HG02840 (cell line): ENCODE results near the gene PHOSPHO1.
"Not testable (repeated sequence)": the region's sequence is repeated elsewhere in the genome, so short reads cannot be mapped to it uniquely, and the experiment has no call there.

Experiments used
- ATAC-seq: cut with Tn5 transposase; IDR thresholded peaks from one replicate; pipeline ENCODE4 v1.9.1; 2021; ENCODE audit warnings: mild to moderate bottlenecking, moderate library complexity, moderate number of reproducible peaks; ENCODE audit not compliant: unreplicated experiment, low FRiP score

The PHOSPHO1 gene, protein sequence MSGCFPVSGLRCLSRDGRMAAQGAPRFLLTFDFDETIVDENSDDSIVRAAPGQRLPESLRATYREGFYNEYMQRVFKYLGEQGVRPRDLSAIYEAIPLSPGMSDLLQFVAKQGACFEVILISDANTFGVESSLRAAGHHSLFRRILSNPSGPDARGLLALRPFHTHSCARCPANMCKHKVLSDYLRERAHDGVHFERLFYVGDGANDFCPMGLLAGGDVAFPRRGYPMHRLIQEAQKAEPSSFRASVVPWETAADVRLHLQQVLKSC

GRCh38 chr17:49230636-49231562, at the start of gene PHOSPHO1:
PHOSPHO1 (minus strand) TSS chr17:49230787; CDS start chr17:49226691, 4,096 bp downstream.
- peak; percentile 91 for ATAC-seq

DNA sequence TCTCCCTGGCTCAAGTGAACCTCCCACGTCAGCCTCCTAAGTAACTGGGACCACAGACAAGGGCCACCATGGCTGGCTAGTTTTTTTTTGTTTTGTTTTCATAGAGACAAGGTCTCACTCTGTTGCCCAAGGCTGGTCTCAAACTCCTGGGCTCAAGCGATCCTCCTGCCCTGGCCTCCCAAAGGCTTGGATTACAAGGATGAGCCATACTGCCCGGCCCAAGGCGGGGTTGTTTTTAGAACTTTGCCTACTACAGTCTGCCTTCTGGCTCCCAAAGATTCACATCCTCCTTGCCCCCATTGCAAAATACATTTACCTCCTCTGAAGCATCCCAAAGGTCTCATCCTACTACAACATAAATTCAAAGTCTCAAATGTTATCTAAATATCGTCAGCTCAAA, 49.5 kb upstream of the PHOSPHO1 start:
- ATAC-seq = no peak

DNA sequence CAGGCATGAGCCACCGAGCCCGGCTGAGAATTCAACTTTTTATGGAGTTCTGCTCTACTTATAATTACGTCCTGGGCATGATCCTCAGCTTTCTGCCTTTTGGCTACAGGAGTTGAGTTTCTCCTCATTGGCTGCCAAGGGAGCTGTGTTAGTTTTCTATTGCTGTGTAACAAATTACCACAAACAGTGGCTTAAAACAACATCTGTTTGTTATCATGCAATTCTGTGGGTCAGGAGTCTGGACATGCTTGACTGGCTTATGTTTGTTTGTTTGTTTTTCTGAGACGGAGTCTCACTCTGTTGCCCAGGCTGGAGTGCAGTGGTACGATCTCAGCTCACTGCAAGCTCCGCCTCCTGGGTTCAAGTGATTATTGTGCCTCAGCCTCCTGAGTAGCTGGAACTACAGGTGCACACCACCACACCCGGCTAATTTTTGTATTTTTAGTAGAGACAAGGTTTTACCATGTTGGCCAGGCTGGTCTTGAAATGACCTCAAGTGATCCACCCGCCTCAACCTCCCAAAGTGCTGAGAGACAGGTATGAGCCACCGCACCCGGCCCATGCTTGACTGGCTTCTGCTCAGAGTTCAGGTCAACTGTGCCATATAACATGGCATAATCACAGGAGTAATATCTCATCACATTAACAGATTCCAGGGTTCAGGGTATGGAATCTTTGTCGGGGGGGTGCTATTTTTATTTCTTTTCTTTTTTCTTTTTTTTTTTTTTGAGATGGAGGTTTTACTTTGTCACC, 48.9 kb upstream of the PHOSPHO1 start:
- not testable (repeated sequence) for ATAC-seq

- ATAC-seq = no peak
Measured at GRCh38 chr17:49278076-49278475, 47.5 kb upstream of the PHOSPHO1 start.

- no peak for ATAC-seq
Measured at GRCh38 chr17:49277638-49278037, 47.1 kb upstream of the PHOSPHO1 start.

DNA sequence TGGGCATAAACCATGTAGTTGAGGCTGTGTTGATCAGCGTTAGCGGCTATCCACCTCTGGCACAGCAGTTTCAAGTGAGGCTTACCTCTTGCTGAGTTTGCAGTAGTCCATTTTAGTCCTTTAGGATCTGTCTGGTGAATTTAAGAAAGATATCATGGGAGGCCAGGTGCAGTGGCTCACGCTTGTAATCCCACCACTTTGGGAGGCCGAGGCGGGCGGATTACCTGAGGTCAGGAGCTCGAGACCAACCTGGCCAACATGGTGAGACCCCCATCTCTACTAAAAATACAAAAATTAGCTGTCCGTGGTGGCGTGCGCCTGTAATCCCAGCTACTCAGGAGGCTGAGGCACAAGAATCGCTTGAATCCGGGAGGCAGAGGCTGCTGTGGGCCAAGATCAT, 45.4 kb upstream of the PHOSPHO1 start:
- not testable (repeated sequence) for ATAC-seq

GRCh38 chr17:49269356-49269755, 38.8 kb upstream of the PHOSPHO1 start:
- no peak for ATAC-seq

DNA sequence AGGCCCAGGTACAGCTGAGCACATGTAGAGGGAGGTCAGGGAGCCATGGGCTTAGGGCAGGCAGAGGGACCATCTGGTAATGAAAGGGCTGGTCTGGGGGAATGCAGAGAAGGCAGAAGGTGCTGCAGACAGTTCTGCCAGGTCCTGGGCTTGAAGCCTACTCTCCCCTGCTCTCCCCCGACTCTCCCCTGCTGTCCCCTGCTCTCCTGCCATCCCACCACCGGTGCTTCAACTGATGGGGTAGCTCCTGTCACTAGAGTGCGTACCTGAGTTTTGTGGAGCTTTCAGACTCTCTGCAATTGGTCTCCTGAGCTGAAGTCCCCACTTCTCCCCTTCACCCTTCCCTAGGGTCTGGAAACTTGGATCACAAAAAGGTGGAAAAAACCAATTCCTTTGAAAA, 37.3 kb upstream of the PHOSPHO1 start:
- ATAC-seq = no peak

- no peak for ATAC-seq
Measured at GRCh38 chr17:49266233-49266632, 35.6 kb upstream of the PHOSPHO1 start.

DNA sequence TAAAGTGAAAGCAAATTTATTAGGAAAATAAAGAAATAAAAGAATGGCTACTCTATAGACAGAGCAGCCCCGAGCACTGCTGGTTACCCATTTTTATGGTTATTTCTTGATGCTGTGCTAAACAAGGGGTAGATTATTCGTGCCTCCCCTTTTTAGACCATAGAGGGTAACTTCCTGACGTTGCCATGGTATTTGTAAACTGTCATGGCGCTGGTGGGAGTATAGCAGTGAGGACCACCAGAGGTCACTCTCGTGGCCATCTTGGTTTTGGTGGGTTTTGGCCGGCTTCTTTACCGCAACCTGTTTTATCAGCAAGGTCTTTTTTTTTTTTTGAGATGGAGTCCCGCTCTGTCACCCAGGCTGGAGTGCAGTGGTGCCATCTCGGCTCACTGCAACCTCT, 31.0 kb upstream of the PHOSPHO1 start:
- ATAC-seq = not testable (repeated sequence)

DNA sequence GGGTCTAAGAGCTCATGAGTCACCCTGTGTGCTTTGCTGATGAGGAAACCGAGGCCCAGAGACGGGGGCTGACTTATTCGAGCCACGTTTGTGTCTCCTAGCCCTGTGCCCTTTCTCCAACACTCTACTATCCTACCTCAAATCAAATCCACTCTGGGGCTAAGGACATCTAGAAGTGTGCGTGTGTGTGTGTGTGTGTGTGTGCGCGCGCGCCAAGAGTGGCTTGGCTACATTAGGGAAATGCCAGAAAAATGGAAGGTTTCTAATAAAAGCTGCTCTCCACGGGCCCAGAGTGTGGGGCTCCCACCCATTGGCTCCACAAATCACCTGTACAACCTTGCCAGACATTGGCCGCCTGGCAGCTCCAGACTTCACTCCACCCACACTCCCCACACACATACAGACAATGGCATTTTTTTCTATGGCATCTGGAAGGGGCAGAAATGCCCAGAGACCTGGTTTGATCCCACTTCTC, 30.3 kb upstream of the PHOSPHO1 start:
- ATAC-seq = no peak

- no peak for ATAC-seq
Measured at GRCh38 chr17:49260011-49260816, 29.6 kb upstream of the PHOSPHO1 start.

GRCh38 chr17:49259663-49260010, 29.1 kb upstream of the PHOSPHO1 start:
- no peak for ATAC-seq

DNA sequence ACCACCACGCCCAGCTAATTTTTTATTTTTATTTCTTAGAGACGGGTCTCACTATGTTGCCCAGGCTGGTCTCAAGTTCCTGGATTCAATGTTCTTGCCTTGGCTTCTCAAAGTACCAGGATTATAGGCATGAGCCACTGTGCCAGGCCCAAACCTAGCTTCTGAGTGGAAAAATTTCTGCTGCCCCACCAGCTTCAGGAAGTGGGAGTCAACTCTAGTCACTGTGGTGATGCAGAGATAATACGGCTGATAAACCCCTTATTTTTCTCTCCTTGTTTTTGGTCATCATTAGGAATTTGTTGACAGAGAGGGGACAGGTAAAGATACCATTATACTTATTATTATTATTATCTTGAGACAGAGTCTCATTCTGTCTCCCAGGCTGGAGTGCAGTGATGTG, 27.8 kb upstream of the PHOSPHO1 start:
- ATAC-seq = no peak

DNA sequence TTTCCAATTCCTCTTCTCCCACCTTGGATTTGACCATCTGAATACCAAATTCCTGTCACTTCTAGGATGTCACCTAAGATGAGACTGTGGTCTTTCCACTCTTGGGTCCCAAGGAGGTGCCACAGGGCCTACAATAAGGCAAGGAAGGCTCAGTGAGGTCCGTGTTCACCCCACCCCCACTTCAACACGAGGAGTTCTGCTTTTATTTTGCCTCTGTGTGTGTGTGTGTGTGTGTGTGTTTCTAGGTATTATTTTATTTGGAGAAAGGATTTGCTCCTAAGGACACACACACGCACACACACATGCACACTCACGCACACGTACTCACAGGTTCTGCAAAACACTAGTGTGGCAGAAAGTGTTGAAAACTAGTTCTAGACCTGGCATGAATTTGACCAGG, 24.5 kb upstream of the PHOSPHO1 start:
- no peak for ATAC-seq

GRCh38 chr17:49254066-49254465, 23.5 kb upstream of the PHOSPHO1 start:
- ATAC-seq = no peak

GRCh38 chr17:49252148-49252695, 21.6 kb upstream of the PHOSPHO1 start:
- no peak for ATAC-seq

DNA sequence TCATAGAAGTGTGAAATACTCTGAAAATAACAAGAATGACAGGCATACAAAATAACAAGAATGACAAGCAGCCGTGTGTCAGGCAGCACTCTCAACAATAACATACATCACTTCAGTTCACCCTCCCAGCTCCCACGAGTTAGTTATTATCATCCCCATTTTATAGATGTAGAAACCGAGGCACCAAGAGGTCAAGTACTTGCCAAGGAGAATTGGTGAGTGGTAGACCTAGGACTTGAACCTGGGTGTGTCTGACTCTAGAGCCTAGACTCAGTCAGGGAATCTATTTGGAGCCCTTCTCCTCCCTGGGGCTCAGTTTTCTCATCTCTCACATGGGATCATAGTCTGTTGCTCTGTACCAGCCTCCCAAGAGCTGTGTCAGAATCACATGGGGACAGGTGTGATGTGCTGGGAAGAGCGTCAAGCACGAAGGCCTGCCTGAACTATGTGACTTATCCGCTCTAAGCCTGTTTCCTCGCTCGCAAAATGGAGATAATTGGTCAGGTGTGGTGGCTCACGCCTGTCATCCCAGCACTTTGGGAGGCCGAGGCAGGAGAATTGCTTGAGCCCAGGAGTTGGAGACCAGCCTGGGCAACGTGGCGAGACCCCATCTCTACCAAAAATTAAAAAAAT, 19.4 kb upstream of the PHOSPHO1 start:
- no peak for ATAC-seq

DNA sequence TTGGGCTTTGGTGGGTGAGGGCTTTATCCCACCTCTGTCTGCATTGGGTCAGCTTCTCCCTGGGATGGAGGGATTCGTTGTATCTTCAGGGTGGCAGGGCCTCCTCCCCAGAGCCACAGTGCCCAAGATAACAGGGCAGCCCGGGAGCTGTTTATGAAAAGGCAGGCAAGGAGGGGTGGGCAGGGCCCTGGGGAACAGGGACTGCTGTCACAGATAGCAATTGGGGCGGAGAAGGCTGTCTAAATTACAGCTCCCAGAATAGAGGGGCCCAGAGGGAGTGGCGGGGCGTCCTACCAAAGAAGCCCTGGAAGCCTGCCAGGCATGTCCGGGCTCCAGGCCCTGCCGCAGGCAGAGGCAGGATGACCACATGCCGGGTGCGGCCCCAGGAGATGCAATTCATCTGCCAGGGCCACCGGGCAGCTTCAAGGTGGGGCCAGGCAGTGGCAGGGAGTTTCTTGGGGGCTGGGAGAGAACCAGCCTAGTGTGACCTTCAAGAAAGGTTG, 18.8 kb upstream of the PHOSPHO1 start:
- ATAC-seq = no peak
